SJCRH30 (cell line): Measurements from ENCODE around the gene GPX8. TPM values are rescaled to one million over a fixed set of nuclear protein-coding genes. Genes with fewer than 3 reads are reported as not detected.

ENCODE experiments used
- DNase-seq, 2 experiments: peaks; one replicate each; pipeline ENCODE4 v3.0.0-alpha.2; 2015 to 2020
- H3K27ac ChIP-seq: fragments of 250-450 bp; sonication (Bioruptor Pico); 2 replicates; pipeline ENCODE4 v1.5.1; 2020; ENCODE audit warnings: mild to moderate bottlenecking, moderate library complexity
- H3K27me3 ChIP-seq: fragments of 250-450 bp; sonication (Bioruptor Pico); 2 replicates; pipeline ENCODE4 v1.5.1; 2020; ENCODE audit warnings: mild to moderate bottlenecking, moderate library complexity
- H3K36me3 ChIP-seq: fragments of 250-450 bp; sonication (Bioruptor Pico); 2 replicates; pipeline ENCODE4 v1.5.1; 2020; ENCODE audit warnings: mild to moderate bottlenecking, moderate library complexity
- H3K4me1 ChIP-seq: fragments of 250-450 bp; sonication (Bioruptor Pico); 2 replicates; pipeline ENCODE4 v1.5.1; 2020; ENCODE audit warnings: mild to moderate bottlenecking, moderate library complexity
- H3K4me3 ChIP-seq: fragments of 250-450 bp; sonication (Bioruptor Pico); 2 replicates; pipeline ENCODE4 v1.5.1; 2020; ENCODE audit warnings: mild to moderate bottlenecking, moderate library complexity
- H3K9me3 ChIP-seq: fragments of 250-450 bp; sonication (Bioruptor Pico); replicated peaks from 2 replicates; pipeline ENCODE4 v1.5.1; 2020; ENCODE audit warnings: mild to moderate bottlenecking, moderate library complexity
- total RNA-seq: library from RNA; depleted of rRNA; stranded (reverse); fragments of >200 nt; shearing (Covaris generic); gene quantifications from 2 replicates; pipeline ENCODE4 v1.2.3, GENCODE V29; 2014

GPX8 gene
- total RNA-seq, 1 experiment from 2014 or later: 46.0 TPM

- DNase-seq: no peak
- H3K4me3 ChIP-seq: no peak overlapping the region
- H3K36me3 ChIP-seq: no peaks in the 10 kb centered on the region
- no peaks in the 10 kb centered on the region for H3K9me3 ChIP-seq
- no peaks in the 10 kb centered on the region for H3K4me1 ChIP-seq
- no peak overlapping the region for H3K27ac ChIP-seq
- H3K27me3 ChIP-seq: no peaks in the 10 kb centered on the region; the same call in 1 of the 2 replicates
These were observed 7.8 kb upstream of the GPX8 start for GRCh38 chr5:55151923-55152842.

GRCh38 chr5:55154873-55155272 is 5.1 kb upstream of the GPX8 start:
- Histone ChIP-seq H3K27ac (no peak overlapping the region), H3K36me3 (no peaks in the 10 kb centered on the region), H3K27me3 (no peaks in the 10 kb centered on the region; the same call in 1 of the 2 replicates), H3K4me3 (no peak overlapping the region), H3K4me1 (no peaks in the 10 kb centered on the region), H3K9me3 (no peaks in the 10 kb centered on the region)
- no peak for DNase-seq

- peaks cover 17% of the 10 kb centered on the region for H3K36me3 ChIP-seq
- H3K27me3 ChIP-seq: no peaks in the 10 kb centered on the region
- H3K4me1 ChIP-seq: no peaks in the 10 kb centered on the region
- H3K9me3 ChIP-seq: no peaks in the 10 kb centered on the region
- peak overlapping the region; percentile 72 for H3K27ac ChIP-seq
- peak; percentile 74 to 83 for DNase-seq
- peak overlapping the region; percentile 67 for H3K4me3 ChIP-seq
These were observed 680 bp downstream of the GPX8 start for GRCh38 chr5:55160493-55161209.

- no peak for DNase-seq
- H3K9me3 ChIP-seq: no peaks in the 10 kb centered on the region
- no peaks in the 10 kb centered on the region for H3K4me1 ChIP-seq
- peaks cover 17% of the 10 kb centered on the region for H3K36me3 ChIP-seq
- H3K4me3 ChIP-seq: no peak overlapping the region
- H3K27me3 ChIP-seq: no peaks in the 10 kb centered on the region
- H3K27ac ChIP-seq: no peak overlapping the region
These were observed 2.7 kb downstream of the GPX8 start for GRCh38 chr5:55162666-55163065.

- H3K27ac ChIP-seq: no peak overlapping the region
- no peak for DNase-seq
- H3K4me1 ChIP-seq: no peaks in the 10 kb centered on the region
- H3K27me3 ChIP-seq: no peaks in the 10 kb centered on the region
- no peak overlapping the region for H3K4me3 ChIP-seq
- H3K36me3 ChIP-seq: no peaks in the 10 kb centered on the region
- H3K9me3 ChIP-seq: no peaks in the 10 kb centered on the region
These were observed 11.5 kb downstream of the GPX8 start for GRCh38 chr5:55171471-55171870.

- no peaks in the 10 kb centered on the region for H3K4me1 ChIP-seq
- H3K4me3 ChIP-seq: peak overlapping the region; percentile 64
- no peak overlapping the region for H3K27ac ChIP-seq
- no peaks in the 10 kb centered on the region for H3K27me3 ChIP-seq
- DNase-seq: peak; percentile 64 to 91
- no peaks in the 10 kb centered on the region for H3K9me3 ChIP-seq
- H3K36me3 ChIP-seq: no peaks in the 10 kb centered on the region
These were observed 12.3 kb downstream of the GPX8 start for GRCh38 chr5:55172051-55172899.

- H3K27ac ChIP-seq: no peak within 1 kb of the TSS
- DNase-seq: peak; percentile 75 to 85
- no peaks in the 10 kb centered on the region for H3K36me3 ChIP-seq
- no peaks in the 10 kb centered on the region for H3K9me3 ChIP-seq
- H3K4me1 ChIP-seq: no peaks in the 10 kb centered on the region
- H3K27me3 ChIP-seq: no peaks in the 10 kb centered on the region
- H3K4me3 ChIP-seq: peak within 1 kb of the TSS; percentile 64
These were observed 13.1 kb downstream of the GPX8 start, which contains the start of gene CDC20B for GRCh38 chr5:55172937-55173686. Gene CDC20B, minus strand, starts transcription at chr5:55173177. Its CDS starts 177 bp downstream, at chr5:55173000.

- Histone ChIP-seq H3K9me3 (no peaks in the 10 kb centered on the region), H3K27me3 (no peaks in the 10 kb centered on the region), H3K4me1 (no peaks in the 10 kb centered on the region), H3K4me3 (peak overlapping the region; percentile 64), H3K27ac (no peak overlapping the region), H3K36me3 (no peaks in the 10 kb centered on the region)
- DNase-seq: no peak
These were observed 13.8 kb downstream of the GPX8 start for GRCh38 chr5:55173687-55174230.

GRCh38 chr5:55175781-55176175 is 15.8 kb downstream of the GPX8 start:
- Histone ChIP-seq H3K4me1 (no peaks in the 10 kb centered on the region), H3K27ac (no peak overlapping the region), H3K9me3 (no peaks in the 10 kb centered on the region), H3K27me3 (no peaks in the 10 kb centered on the region), H3K36me3 (no peaks in the 10 kb centered on the region), H3K4me3 (peak overlapping the region; percentile 51)
- DNase-seq: no peak

- Histone ChIP-seq H3K4me3 (peak overlapping the region; percentile 51), H3K9me3 (no peaks in the 10 kb centered on the region), H3K27me3 (no peaks in the 10 kb centered on the region), H3K27ac (no peak overlapping the region), H3K36me3 (no peaks in the 10 kb centered on the region), H3K4me1 (no peaks in the 10 kb centered on the region)
- peak; percentile 78 to 84 for DNase-seq
These were observed 16.3 kb downstream of the GPX8 start for GRCh38 chr5:55176176-55176818.

GRCh38 chr5:55177078-55177477 is 17.1 kb downstream of the GPX8 start:
- Histone ChIP-seq H3K4me3 (peak overlapping the region; percentile 51), H3K27me3 (no peaks in the 10 kb centered on the region), H3K9me3 (no peaks in the 10 kb centered on the region), H3K27ac (no peak overlapping the region), H3K36me3 (no peaks in the 10 kb centered on the region), H3K4me1 (no peaks in the 10 kb centered on the region)
- no peak for DNase-seq

- Histone ChIP-seq H3K4me3 (no peak overlapping the region), H3K27ac (no peak overlapping the region), H3K27me3 (no peaks in the 10 kb centered on the region), H3K4me1 (no peaks in the 10 kb centered on the region), H3K36me3 (no peaks in the 10 kb centered on the region), H3K9me3 (no peaks in the 10 kb centered on the region)
- no peak for DNase-seq
These were observed 20.0 kb downstream of the GPX8 start for GRCh38 chr5:55180016-55180415.

GRCh38 chr5:55187370-55187769 is 27.4 kb downstream of the GPX8 start:
- DNase-seq: peak in 1 of 2 experiments; percentile 14
- H3K27ac ChIP-seq: no peak overlapping the region
- H3K27me3 ChIP-seq: peaks cover 1% of the 10 kb centered on the region

More at GRCh38 chr5:55187370-55187769, 27.4 kb downstream of the GPX8 start:
- Histone ChIP-seq H3K36me3 (no peaks in the 10 kb centered on the region), H3K9me3 (no peaks in the 10 kb centered on the region), H3K4me1 (no peaks in the 10 kb centered on the region), H3K4me3 (no peak overlapping the region)
